Measurements from ENCODE around the gene UMOD. TPM values are rescaled to one million over a fixed set of nuclear protein-coding genes. Genes with fewer than 3 reads are reported as not detected.

Gene UMOD
- total RNA-seq, 1 experiment from 2014 or later: not detected

DNA sequence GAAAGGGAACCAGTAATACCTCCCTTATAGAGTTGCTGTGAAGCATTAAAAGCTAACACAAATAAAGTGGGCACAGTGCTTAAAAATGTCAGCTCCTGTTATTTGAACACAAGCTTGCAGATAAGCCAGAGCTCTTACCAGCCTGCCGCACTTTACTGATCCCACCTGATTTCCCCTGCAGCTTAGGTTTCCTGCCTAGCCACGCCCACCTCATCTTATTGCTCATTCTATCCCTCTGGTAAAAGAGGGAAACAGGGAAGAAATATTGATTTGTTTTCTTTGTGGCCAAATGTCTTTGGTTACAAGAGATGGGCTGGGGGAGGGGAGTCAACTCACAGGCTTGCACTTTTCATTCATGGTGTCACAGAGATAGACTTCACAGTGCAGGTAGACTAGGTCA, 15.6 kb downstream of the UMOD start:
- H3K9me3 ChIP-seq (ENCODE audit: low read depth, low read length, poor library complexity, severe bottlenecking): no peaks in the 10 kb centered on the region
- no peaks in the 10 kb centered on the region for H3K4me1 ChIP-seq (ENCODE audit: insufficient read depth, low read length, poor library complexity, severe bottlenecking)
- H3K27me3 ChIP-seq (replicated peaks; ENCODE audit: insufficient read depth, low read depth, low read length, poor library complexity): peaks cover 4% of the 10 kb centered on the region
- no peak overlapping the region for H3K4me3 ChIP-seq (ENCODE audit: low read depth, low read length, poor library complexity, severe bottlenecking)
- no TSS peak for BruUV-seq (replicated peaks)
- ChIA-PET CTCF (no interaction called here), POLR2A (ENCODE audit: low non-redundant PET) (no interaction called here)
- intact Hi-C loops (cut with micrococcal nuclease; ENCODE audit: unreplicated experiment): no loop called here
- no peak for DNase-seq (ENCODE audit: low spot score)
- no peak overlapping the region for H3K27ac ChIP-seq (ENCODE audit: low read depth, low read length, poor library complexity, severe bottlenecking)
- no peak for TF ChIP-seq EZH2 (IDR thresholded peaks at IDR 0.05; ENCODE audit: borderline replicate concordance, low read depth, low read length, poor library complexity, severe bottlenecking)
- TF ChIP-seq, protein P1, sequence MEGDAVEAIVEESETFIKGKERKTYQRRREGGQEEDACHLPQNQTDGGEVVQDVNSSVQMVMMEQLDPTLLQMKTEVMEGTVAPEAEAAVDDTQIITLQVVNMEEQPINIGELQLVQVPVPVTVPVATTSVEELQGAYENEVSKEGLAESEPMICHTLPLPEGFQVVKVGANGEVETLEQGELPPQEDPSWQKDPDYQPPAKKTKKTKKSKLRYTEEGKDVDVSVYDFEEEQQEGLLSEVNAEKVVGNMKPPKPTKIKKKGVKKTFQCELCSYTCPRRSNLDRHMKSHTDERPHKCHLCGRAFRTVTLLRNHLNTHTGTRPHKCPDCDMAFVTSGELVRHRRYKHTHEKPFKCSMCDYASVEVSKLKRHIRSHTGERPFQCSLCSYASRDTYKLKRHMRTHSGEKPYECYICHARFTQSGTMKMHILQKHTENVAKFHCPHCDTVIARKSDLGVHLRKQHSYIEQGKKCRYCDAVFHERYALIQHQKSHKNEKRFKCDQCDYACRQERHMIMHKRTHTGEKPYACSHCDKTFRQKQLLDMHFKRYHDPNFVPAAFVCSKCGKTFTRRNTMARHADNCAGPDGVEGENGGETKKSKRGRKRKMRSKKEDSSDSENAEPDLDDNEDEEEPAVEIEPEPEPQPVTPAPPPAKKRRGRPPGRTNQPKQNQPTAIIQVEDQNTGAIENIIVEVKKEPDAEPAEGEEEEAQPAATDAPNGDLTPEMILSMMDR (conservative IDR thresholded peaks at IDR 0.05; ENCODE audit: low read depth, low read length): no peak
- H3K36me3 ChIP-seq (ENCODE audit: insufficient read depth, low read length, poor library complexity, severe bottlenecking): no peaks in the 10 kb centered on the region

DNA sequence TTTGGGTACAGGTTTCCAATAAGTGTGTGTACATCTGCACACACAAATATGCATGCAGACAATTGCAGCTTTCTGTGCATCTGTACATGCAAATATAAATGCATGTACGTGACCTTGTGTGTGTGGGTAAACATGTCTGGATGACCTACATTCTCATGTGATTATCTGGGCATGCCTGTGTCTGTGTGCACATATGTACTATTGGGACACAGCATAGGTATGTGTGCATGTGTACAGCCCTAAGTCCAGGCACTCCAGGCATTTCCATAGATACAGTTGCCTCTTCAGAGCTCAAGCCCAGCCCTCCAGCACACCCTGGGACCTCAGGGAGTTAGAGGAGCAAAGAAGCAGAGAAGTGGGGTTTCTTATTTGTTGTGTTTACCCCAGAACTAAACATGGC, 18.1 kb downstream of the UMOD start:
- intact Hi-C loops (cut with micrococcal nuclease; ENCODE audit: unreplicated experiment): no loop called here
- H3K27me3 ChIP-seq (replicated peaks; ENCODE audit: insufficient read depth, low read depth, low read length, poor library complexity): peaks cover 4% of the 10 kb centered on the region
- no peaks in the 10 kb centered on the region for H3K36me3 ChIP-seq (ENCODE audit: insufficient read depth, low read length, poor library complexity, severe bottlenecking)
- H3K4me3 ChIP-seq (ENCODE audit: low read depth, low read length, poor library complexity, severe bottlenecking): no peak overlapping the region
- H3K9me3 ChIP-seq (ENCODE audit: low read depth, low read length, poor library complexity, severe bottlenecking): no peaks in the 10 kb centered on the region
- no peak for TF ChIP-seq EZH2 (IDR thresholded peaks at IDR 0.05; ENCODE audit: borderline replicate concordance, low read depth, low read length, poor library complexity, severe bottlenecking)
- TF ChIP-seq, protein P1 (conservative IDR thresholded peaks at IDR 0.05; ENCODE audit: low read depth, low read length): no peak
- POLR2A ChIA-PET (ENCODE audit: low non-redundant PET): no interaction called here
- no peak overlapping the region for H3K27ac ChIP-seq (ENCODE audit: low read depth, low read length, poor library complexity, severe bottlenecking)
- CTCF ChIA-PET: no interaction called here
- DNase-seq (ENCODE audit: low spot score): no peak
- BruUV-seq (replicated peaks): no TSS peak
- H3K4me1 ChIP-seq (ENCODE audit: insufficient read depth, low read length, poor library complexity, severe bottlenecking): no peaks in the 10 kb centered on the region

DNA sequence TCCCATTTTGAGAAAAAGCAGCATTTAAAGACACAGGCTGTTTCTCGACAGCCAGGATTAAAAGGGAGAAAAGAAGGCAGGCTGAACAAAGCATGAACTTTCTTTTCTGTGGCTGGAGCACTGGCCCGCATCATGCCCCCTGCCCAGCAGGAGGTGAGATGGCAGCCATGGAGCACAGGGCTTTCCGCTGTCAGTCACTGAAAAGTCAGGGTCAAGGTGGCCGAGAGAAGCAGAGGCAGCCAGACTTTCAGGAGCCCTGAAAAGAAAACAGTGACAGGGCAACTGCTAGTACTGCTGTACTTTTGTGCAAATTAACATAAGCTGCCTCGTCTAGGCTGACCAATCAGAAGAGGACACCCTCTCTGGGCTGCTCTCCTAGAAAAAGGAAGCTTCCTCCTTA, 19.4 kb downstream of the UMOD start:
- ChIA-PET CTCF (no interaction called here), POLR2A (ENCODE audit: low non-redundant PET) (no interaction called here)
- no TSS peak for BruUV-seq (replicated peaks)
- no peak overlapping the region for H3K4me3 ChIP-seq (ENCODE audit: low read depth, low read length, poor library complexity, severe bottlenecking)
- H3K36me3 ChIP-seq (ENCODE audit: insufficient read depth, low read length, poor library complexity, severe bottlenecking): no peaks in the 10 kb centered on the region
- DNase-seq (ENCODE audit: low spot score): no peak
- no peaks in the 10 kb centered on the region for H3K4me1 ChIP-seq (ENCODE audit: insufficient read depth, low read length, poor library complexity, severe bottlenecking)
- intact Hi-C loops (cut with micrococcal nuclease; ENCODE audit: unreplicated experiment): no loop called here
- no peak overlapping the region for H3K27ac ChIP-seq (ENCODE audit: low read depth, low read length, poor library complexity, severe bottlenecking)
- no peaks in the 10 kb centered on the region for H3K9me3 ChIP-seq (ENCODE audit: low read depth, low read length, poor library complexity, severe bottlenecking)
- H3K27me3 ChIP-seq (replicated peaks; ENCODE audit: insufficient read depth, low read depth, low read length, poor library complexity): peaks cover 4% of the 10 kb centered on the region
- TF ChIP-seq, protein P1 (conservative IDR thresholded peaks at IDR 0.05; ENCODE audit: low read depth, low read length): no peak
- no peak for TF ChIP-seq EZH2 (IDR thresholded peaks at IDR 0.05; ENCODE audit: borderline replicate concordance, low read depth, low read length, poor library complexity, severe bottlenecking)

Data from A673 (cell line).